ENCODE data around the gene NCKAP1.

- no peak for TF ChIP-seq POLR2AphosphoS5 (IDR thresholded peaks at IDR 0.05)
- TF ChIP-seq, protein P1, sequence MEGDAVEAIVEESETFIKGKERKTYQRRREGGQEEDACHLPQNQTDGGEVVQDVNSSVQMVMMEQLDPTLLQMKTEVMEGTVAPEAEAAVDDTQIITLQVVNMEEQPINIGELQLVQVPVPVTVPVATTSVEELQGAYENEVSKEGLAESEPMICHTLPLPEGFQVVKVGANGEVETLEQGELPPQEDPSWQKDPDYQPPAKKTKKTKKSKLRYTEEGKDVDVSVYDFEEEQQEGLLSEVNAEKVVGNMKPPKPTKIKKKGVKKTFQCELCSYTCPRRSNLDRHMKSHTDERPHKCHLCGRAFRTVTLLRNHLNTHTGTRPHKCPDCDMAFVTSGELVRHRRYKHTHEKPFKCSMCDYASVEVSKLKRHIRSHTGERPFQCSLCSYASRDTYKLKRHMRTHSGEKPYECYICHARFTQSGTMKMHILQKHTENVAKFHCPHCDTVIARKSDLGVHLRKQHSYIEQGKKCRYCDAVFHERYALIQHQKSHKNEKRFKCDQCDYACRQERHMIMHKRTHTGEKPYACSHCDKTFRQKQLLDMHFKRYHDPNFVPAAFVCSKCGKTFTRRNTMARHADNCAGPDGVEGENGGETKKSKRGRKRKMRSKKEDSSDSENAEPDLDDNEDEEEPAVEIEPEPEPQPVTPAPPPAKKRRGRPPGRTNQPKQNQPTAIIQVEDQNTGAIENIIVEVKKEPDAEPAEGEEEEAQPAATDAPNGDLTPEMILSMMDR (IDR thresholded peaks at IDR 0.05), result no peak
Observed at GRCh38 chr2:182946958-182947369, 91.3 kb downstream of the NCKAP1 start.
